CD4-positive, alpha-beta T cell treated with Interferon alpha-2 for 1 hour (primary cell): ENCODE results near the gene ADARB2.
A peak's percentile ranks its signal among the peaks of the same experiment; 100 is the strongest.
"Not testable (repeated sequence)": the region's sequence is repeated elsewhere in the genome, so short reads cannot be mapped to it uniquely, and the experiment has no call there.

Experiments
- DNase-seq, 2 donors: peaks; one replicate each; pipeline ENCODE4 v3.0.0-alpha.2; 2020 to 2022

ADARB2 gene

GRCh38 chr10:1452777-1453176 is 284.5 kb downstream of the ADARB2 start:
- no peak for DNase-seq

- no peak for DNase-seq
Observed at GRCh38 chr10:1451941-1452340, 285.4 kb downstream of the ADARB2 start.

GRCh38 chr10:1451362-1451888 is 285.9 kb downstream of the ADARB2 start:
- no peak for DNase-seq

- DNase-seq = no peak
Observed at GRCh38 chr10:1449572-1450205, 287.6 kb downstream of the ADARB2 start.

- DNase-seq = no peak
Observed at GRCh38 chr10:1449021-1449420, 288.3 kb downstream of the ADARB2 start.

GRCh38 chr10:1448252-1448930 is 288.9 kb downstream of the ADARB2 start:
- DNase-seq = no peak

- no peak for DNase-seq
Observed at GRCh38 chr10:1444826-1445225, 292.5 kb downstream of the ADARB2 start.

GRCh38 chr10:1440897-1441296 is 296.4 kb downstream of the ADARB2 start:
- DNase-seq = no peak

GRCh38 chr10:1434912-1435692 is 302.2 kb downstream of the ADARB2 start:
- no peak for DNase-seq

- DNase-seq = no peak
Observed at GRCh38 chr10:1434202-1434601, 303.1 kb downstream of the ADARB2 start.

GRCh38 chr10:1432161-1432560 is 305.2 kb downstream of the ADARB2 start:
- no peak for DNase-seq

- no peak for DNase-seq
Observed at GRCh38 chr10:1431229-1431628, 306.1 kb downstream of the ADARB2 start.

- DNase-seq = not testable (repeated sequence)
Observed at GRCh38 chr10:1427521-1428186, 309.7 kb downstream of the ADARB2 start.

GRCh38 chr10:1426786-1427185 is 310.5 kb downstream of the ADARB2 start:
- no peak for DNase-seq

- DNase-seq = no peak
Observed at GRCh38 chr10:1425879-1426278, 311.4 kb downstream of the ADARB2 start.

GRCh38 chr10:1424648-1425047 is 312.7 kb downstream of the ADARB2 start:
- no peak for DNase-seq

GRCh38 chr10:1423676-1424253 is 313.6 kb downstream of the ADARB2 start:
- no peak for DNase-seq

- DNase-seq = no peak
Observed at GRCh38 chr10:1422275-1422674, 315.1 kb downstream of the ADARB2 start.

- peak; percentile 47 to 63 for DNase-seq
Observed at GRCh38 chr10:1420661-1421362, 316.5 kb downstream of the ADARB2 start.

GRCh38 chr10:1419796-1420610 is 317.3 kb downstream of the ADARB2 start:
- DNase-seq = no peak

- no peak for DNase-seq
Observed at GRCh38 chr10:1418031-1418550, 319.2 kb downstream of the ADARB2 start.
